Measurements from ENCODE around the gene HOPX. TPM values are rescaled to one million over a fixed set of nuclear protein-coding genes. Genes with fewer than 3 reads are reported as not detected.
A peak's percentile ranks its signal among the peaks of the same experiment; 100 is the strongest.

HOPX gene
- total RNA-seq, 6 donors from 2014 or later = 235 to 1,594 (median 506) TPM

GRCh38 chr4:56683455-56683854 lies 2.4 kb upstream of the HOPX start:
- 95 to 96% methylated on average over 2 of the region's 2 CpGs for WGBS, 2 donors
- TF ChIP-seq EP300 (IDR thresholded peaks at IDR 0.05) = no peak
- TF ChIP-seq POLR2AphosphoS5 (IDR thresholded peaks at IDR 0.05) = no peak
- no peak for TF ChIP-seq POLR2A (IDR thresholded peaks at IDR 0.05)
- no peak for TF ChIP-seq CTCF (IDR thresholded peaks at IDR 0.05)
- H3K9me3 ChIP-seq = no peaks in the 10 kb centered on the region

GRCh38 chr4:56681853-56682525 lies 893 bp upstream of the HOPX start:
- H3K27me3 ChIP-seq = no peaks in the 10 kb centered on the region
- peak overlapping the region in 2 of 4 donors; percentile 42 to 47 for H3K4me3 ChIP-seq
- no peak for TF ChIP-seq POLR2A (IDR thresholded peaks at IDR 0.05)
- peak overlapping the region; percentile 63 to 90 (median 78) for H3K27ac ChIP-seq
- no peaks in the 10 kb centered on the region for H3K36me3 ChIP-seq
- no peaks in the 10 kb centered on the region for H3K9me3 ChIP-seq
- ATAC-seq (ENCODE audit: low FRiP score in 2 of 2) = no peak
- no peak for DNase-seq
- H3K4me1 ChIP-seq = peaks cover 0 to 9% (median 2%) of the 10 kb centered on the region in 4 donors
- WGBS, 2 donors = 47 to 49% methylated on average over 11 to 12 of the region's 12 CpGs

More at GRCh38 chr4:56683455-56683854, 2.4 kb upstream of the HOPX start:
- H3K36me3 ChIP-seq = no peaks in the 10 kb centered on the region
- no peaks in the 10 kb centered on the region for H3K27me3 ChIP-seq
- H3K4me1 ChIP-seq = peaks cover 0 to 9% (median 2%) of the 10 kb centered on the region in 4 donors
- H3K27ac ChIP-seq = no peak overlapping the region
- DNase-seq = no peak
- ATAC-seq (ENCODE audit: low FRiP score in 2 of 2) = no peak
- no peak overlapping the region for H3K4me3 ChIP-seq

GRCh38 chr4:56680266-56680665 lies 830 bp downstream of the HOPX start:
- Histone ChIP-seq H3K27ac (peak overlapping the region; percentile 61 to 90 (median 71)), H3K4me3 (peak overlapping the region in 3 of 4 donors; percentile 35 to 47 (median 42))

GRCh38 chr4:56677711-56678110 lies 3.4 kb downstream of the HOPX start:
- H3K27ac ChIP-seq = peak overlapping the region in 1 of 4 donors; percentile 40
- H3K36me3 ChIP-seq = no peaks in the 10 kb centered on the region
- peak overlapping the region in 3 of 4 donors; percentile 35 to 47 (median 42) for H3K4me3 ChIP-seq
- DNase-seq (no peak), ATAC-seq (ENCODE audit: low FRiP score in 2 of 2) (no peak)
- TF ChIP-seq POLR2AphosphoS5 (IDR thresholded peaks at IDR 0.05) (no peak), POLR2A (IDR thresholded peaks at IDR 0.05) (no peak), CTCF (IDR thresholded peaks at IDR 0.05) (no peak), EP300 (IDR thresholded peaks at IDR 0.05) (no peak)
- no peaks in the 10 kb centered on the region for H3K9me3 ChIP-seq
- peaks cover 0 to 9% (median 7%) of the 10 kb centered on the region in 4 donors for H3K4me1 ChIP-seq
- no peaks in the 10 kb centered on the region for H3K27me3 ChIP-seq
- 55 to 69% methylated on average over 3 to 4 of the region's 4 CpGs for WGBS, 2 donors

More at GRCh38 chr4:56680266-56680665, 830 bp downstream of the HOPX start:
- Histone ChIP-seq H3K4me1 (peaks cover 0 to 9% (median 7%) of the 10 kb centered on the region in 4 donors), H3K9me3 (no peaks in the 10 kb centered on the region), H3K27me3 (no peaks in the 10 kb centered on the region), H3K36me3 (no peaks in the 10 kb centered on the region)
- TF ChIP-seq POLR2A (IDR thresholded peaks at IDR 0.05) = peak in 3 of 4 donors; percentile 16 to 73 (median 22)
- TF ChIP-seq POLR2AphosphoS5 (IDR thresholded peaks at IDR 0.05) = peak in 1 of 2 donors; percentile 29
- peak in 1 of 4 donors; percentile 61 for TF ChIP-seq EP300 (IDR thresholded peaks at IDR 0.05)
- TF ChIP-seq CTCF (IDR thresholded peaks at IDR 0.05) = no peak
- ATAC-seq (ENCODE audit: low FRiP score in 2 of 2) (peak; percentile 61 to 81), DNase-seq (peak in 1 of 2 donors; percentile 46)
- WGBS, 2 donors = 56 to 73% methylated on average over 1 of the region's 1 CpG

- Histone ChIP-seq H3K4me3 (no peak overlapping the region), H3K36me3 (no peaks in the 10 kb centered on the region), H3K4me1 (peaks cover 0 to 6% (median 4%) of the 10 kb centered on the region in 4 donors), H3K9me3 (no peaks in the 10 kb centered on the region), H3K27me3 (no peaks in the 10 kb centered on the region), H3K27ac (no peak overlapping the region)
- 84 to 88% methylated on average over 3 of the region's 3 CpGs for WGBS, 2 donors
- DNase-seq (no peak), ATAC-seq (ENCODE audit: low FRiP score in 2 of 2) (no peak)
- TF ChIP-seq POLR2AphosphoS5 (IDR thresholded peaks at IDR 0.05) = no peak
Observed at GRCh38 chr4:56674984-56675383, 6.1 kb downstream of the HOPX start.
